Measurements from ENCODE around the gene MAG.

The MAG gene

DNA sequence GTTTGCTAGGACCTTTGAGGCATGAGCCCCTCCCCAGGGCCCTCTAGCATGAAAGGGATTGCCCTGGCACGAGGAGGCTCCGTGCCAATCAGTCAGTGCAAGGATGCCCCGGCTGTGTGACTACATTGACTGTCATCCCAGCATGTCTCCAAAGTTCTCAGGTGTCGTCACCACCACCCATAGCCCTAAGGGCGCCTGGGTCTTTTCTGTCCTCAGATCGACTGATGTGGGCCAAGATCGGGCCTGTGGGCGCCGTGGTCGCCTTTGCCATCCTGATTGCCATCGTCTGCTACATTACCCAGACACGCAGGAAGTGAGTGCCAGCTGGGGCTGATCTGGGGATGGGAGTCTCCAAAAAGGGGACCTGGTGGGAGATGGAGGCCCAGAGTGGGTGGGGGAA, 18.4 kb downstream of the MAG start:
- H3K4me1 ChIP-seq (ENCODE audit: control insufficient read depth, insufficient read depth, low read length) = no peaks in the 10 kb centered on the region
- ChIA-PET CTCF (interaction anchor here (0.5 to 0.7 kb wide), 2 partner anchors 62 to 91 kb away, joined by 3 read pairs; no protein-coding TSS in a partner anchor), POLR2A (no interaction called here)
- no peak overlapping the region for H3K27ac ChIP-seq (ENCODE audit: extremely low read depth, low read depth, low read length)
- TF ChIP-seq, protein P1, sequence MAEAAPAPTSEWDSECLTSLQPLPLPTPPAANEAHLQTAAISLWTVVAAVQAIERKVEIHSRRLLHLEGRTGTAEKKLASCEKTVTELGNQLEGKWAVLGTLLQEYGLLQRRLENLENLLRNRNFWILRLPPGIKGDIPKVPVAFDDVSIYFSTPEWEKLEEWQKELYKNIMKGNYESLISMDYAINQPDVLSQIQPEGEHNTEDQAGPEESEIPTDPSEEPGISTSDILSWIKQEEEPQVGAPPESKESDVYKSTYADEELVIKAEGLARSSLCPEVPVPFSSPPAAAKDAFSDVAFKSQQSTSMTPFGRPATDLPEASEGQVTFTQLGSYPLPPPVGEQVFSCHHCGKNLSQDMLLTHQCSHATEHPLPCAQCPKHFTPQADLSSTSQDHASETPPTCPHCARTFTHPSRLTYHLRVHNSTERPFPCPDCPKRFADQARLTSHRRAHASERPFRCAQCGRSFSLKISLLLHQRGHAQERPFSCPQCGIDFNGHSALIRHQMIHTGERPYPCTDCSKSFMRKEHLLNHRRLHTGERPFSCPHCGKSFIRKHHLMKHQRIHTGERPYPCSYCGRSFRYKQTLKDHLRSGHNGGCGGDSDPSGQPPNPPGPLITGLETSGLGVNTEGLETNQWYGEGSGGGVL (tag by site-specific recombination; IDR thresholded peaks at IDR 0.05) = no peak
- TF ChIP-seq ZNF426 (tag by site-specific recombination; IDR thresholded peaks at IDR 0.05) (no peak), ZNF133 (tag by site-specific recombination; IDR thresholded peaks at IDR 0.05) (no peak), ZNF140 (tag by site-specific recombination; IDR thresholded peaks at IDR 0.05) (no peak), ZNF621 (tag by site-specific recombination; IDR thresholded peaks at IDR 0.05) (no peak), ZNF175 (tag by site-specific recombination; IDR thresholded peaks at IDR 0.05) (no peak)
- TF ChIP-seq, protein P2, sequence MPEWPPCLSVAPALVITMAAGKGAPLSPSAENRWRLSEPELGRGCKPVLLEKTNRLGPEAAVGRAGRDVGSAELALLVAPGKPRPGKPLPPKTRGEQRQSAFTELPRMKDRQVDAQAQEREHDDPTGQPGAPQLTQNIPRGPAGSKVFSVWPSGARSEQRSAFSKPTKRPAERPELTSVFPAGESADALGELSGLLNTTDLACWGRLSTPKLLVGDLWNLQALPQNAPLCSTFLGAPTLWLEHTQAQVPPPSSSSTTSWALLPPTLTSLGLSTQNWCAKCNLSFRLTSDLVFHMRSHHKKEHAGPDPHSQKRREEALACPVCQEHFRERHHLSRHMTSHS (tag by site-specific recombination; IDR thresholded peaks at IDR 0.05) = no peak
- H3K9me3 ChIP-seq (ENCODE audit: control insufficient read depth, insufficient read depth, low read depth, low read length) = no peaks in the 10 kb centered on the region
- H3K36me3 ChIP-seq (ENCODE audit: control insufficient read depth in 2 of 2, insufficient read depth in 1 of 2, low read length in 2 of 2) = no peaks in the 10 kb centered on the region
- H3K4me3 ChIP-seq (ENCODE audit: low read depth, low read length) = no peak overlapping the region

DNA sequence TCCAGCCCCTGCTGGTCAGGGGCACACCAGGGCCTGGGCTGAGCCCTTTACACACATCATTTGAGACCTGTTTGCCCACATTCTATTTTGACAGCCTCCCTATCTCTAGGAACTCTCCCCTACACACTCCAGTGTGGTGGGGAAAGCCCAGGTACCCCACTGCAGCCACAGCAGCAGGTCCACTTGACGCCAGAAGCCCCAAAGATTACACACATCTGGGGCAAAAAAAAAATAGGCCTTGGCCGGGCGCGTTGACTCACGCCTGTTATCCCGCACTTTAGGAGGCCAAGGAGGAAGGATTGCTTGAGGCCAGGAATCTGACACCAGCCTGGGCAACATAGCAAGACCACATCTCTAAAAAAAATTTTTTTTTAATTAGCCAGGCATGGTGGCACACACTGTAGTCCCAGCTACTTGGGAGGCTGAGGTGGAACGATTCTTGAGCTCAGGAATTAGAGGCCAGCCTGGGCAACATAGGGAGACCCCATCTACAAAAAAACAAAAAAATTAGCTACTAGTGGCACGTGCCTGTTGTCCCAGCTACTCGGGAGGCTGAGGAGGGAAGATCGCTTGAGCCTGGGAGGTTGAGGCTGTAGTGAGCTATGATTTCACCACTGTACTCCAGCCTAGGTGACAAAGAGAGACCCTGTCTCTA, 19.0 kb downstream of the MAG start:
- ChIA-PET CTCF (interaction anchor here (1.2 kb wide), 1 partner anchor 16 kb away, joined by 5 read pairs; no protein-coding TSS in a partner anchor), POLR2A (no interaction called here)
- H3K9me3 ChIP-seq (ENCODE audit: control insufficient read depth, insufficient read depth, low read depth, low read length) = no peaks in the 10 kb centered on the region
- no peak overlapping the region for H3K27ac ChIP-seq (ENCODE audit: extremely low read depth, low read depth, low read length)
- H3K36me3 ChIP-seq (ENCODE audit: control insufficient read depth in 2 of 2, insufficient read depth in 1 of 2, low read length in 2 of 2) = no peaks in the 10 kb centered on the region
- no peak overlapping the region for H3K4me3 ChIP-seq (ENCODE audit: low read depth, low read length)
- no peaks in the 10 kb centered on the region for H3K4me1 ChIP-seq (ENCODE audit: control insufficient read depth, insufficient read depth, low read length)
- TF ChIP-seq SP3 (tag by site-specific recombination; IDR thresholded peaks at IDR 0.05) (no peak), ZNF664 (tag by site-specific recombination; IDR thresholded peaks at IDR 0.05) (peak; percentile 48; the same call in 1 of the 2 replicates), ZNF121 (tag by site-specific recombination; IDR thresholded peaks at IDR 0.05) (peak; percentile 88)

DNA sequence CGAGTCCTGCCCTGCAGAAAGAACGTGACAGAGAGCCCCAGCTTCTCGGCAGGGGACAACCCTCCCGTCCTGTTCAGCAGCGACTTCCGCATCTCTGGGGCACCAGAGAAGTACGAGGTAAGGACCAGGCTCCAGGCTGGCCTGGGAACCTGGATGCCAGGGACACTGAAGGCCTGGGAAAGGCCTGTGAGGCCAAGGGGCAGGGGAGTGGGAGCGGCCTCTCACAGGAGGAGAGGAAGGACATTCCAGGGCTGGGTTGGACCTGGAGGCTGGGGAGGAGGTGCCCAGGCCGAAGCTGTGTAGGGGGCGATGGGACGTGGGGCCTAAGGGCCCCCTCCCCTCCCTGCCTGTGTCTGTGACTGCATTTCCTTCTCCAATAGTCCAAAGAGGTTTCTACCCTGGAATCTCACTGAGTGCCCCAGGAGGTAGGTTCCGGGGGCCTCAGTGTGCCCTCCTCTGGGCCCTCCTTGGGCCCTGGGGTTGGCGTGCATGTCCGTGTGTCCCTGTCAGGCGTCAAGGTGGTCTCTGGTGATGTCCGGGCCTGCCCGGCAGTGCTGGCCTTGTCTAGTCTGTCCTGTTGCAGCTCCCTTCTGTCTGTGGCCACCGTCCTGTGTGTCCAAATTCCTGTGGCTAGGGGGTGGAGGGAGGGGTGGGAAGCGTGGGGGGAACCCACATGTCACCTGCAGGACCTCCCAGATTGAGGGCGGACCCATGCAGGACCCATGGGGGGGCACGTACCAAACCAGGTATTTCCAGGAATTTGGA, 20.1 kb downstream of the MAG start:
- ChIA-PET POLR2A (interaction anchor here (0.6 kb wide), 1 partner anchor 98 kb away, joined by 3 read pairs; no protein-coding TSS in a partner anchor), CTCF (interaction anchor here (0.6 to 1.6 kb wide), 4 partner anchors 15 to 167 kb away, joined by 3 to 7 read pairs (median 4); no protein-coding TSS in a partner anchor)
- Histone ChIP-seq H3K4me1 (ENCODE audit: control insufficient read depth, insufficient read depth, low read length) (no peaks in the 10 kb centered on the region), H3K9me3 (ENCODE audit: control insufficient read depth, insufficient read depth, low read depth, low read length) (no peaks in the 10 kb centered on the region), H3K27ac (ENCODE audit: extremely low read depth, low read depth, low read length) (no peak overlapping the region), H3K36me3 (ENCODE audit: control insufficient read depth in 2 of 2, insufficient read depth in 1 of 2, low read length in 2 of 2) (no peaks in the 10 kb centered on the region), H3K4me3 (ENCODE audit: low read depth, low read length) (no peak overlapping the region)
- peak; percentile 13; the same call in 1 of the 2 replicates for TF ChIP-seq GLIS2 (tag by site-specific recombination; IDR thresholded peaks at IDR 0.05)
- no peak for TF ChIP-seq ZNF426 (tag by site-specific recombination; IDR thresholded peaks at IDR 0.05)
- no peak for TF ChIP-seq ZFP69B (tag by site-specific recombination; IDR thresholded peaks at IDR 0.05)

DNA sequence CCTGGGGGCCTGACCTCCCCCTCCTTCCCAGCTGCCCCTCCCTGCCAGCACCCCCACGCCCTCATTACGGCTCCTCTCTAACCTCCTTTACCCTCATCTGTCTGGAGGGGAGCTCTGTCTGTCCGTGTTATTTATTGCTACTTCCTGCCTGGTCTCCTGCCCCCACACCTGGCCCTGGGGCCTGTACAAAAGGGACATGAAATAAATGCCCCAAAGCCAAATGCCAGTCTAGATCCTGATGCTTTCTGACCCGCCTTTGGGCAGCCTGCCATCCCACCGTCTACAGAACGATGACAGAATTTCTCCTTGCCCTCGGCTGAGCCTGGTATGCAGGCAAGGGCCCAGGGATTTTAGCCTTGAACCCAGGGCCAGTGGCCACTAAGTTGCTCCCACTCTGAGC, 21.6 kb downstream of the MAG start:
- Histone ChIP-seq H3K9me3 (ENCODE audit: control insufficient read depth, insufficient read depth, low read depth, low read length) (no peaks in the 10 kb centered on the region), H3K36me3 (ENCODE audit: control insufficient read depth in 2 of 2, insufficient read depth in 1 of 2, low read length in 2 of 2) (no peaks in the 10 kb centered on the region), H3K4me1 (ENCODE audit: control insufficient read depth, insufficient read depth, low read length) (no peaks in the 10 kb centered on the region), H3K4me3 (ENCODE audit: low read depth, low read length) (no peak overlapping the region), H3K27ac (ENCODE audit: extremely low read depth, low read depth, low read length) (no peak overlapping the region)
- CTCF ChIA-PET = interaction anchor here (0.6 to 1.8 kb wide), 8 partner anchors 12 to 674 kb away, joined by 3 to 8 read pairs (median 4); no protein-coding TSS in a partner anchor
- TF ChIP-seq KLF10 (tag by site-specific recombination; IDR thresholded peaks at IDR 0.05) (no peak), GLIS2 (tag by site-specific recombination; IDR thresholded peaks at IDR 0.05) (0 out of 2 replicates have a peak, but pooled peaks have one; percentile 23), WT1 (tag by site-specific recombination; IDR thresholded peaks at IDR 0.05) (no peak)
- TF ChIP-seq, protein P3, sequence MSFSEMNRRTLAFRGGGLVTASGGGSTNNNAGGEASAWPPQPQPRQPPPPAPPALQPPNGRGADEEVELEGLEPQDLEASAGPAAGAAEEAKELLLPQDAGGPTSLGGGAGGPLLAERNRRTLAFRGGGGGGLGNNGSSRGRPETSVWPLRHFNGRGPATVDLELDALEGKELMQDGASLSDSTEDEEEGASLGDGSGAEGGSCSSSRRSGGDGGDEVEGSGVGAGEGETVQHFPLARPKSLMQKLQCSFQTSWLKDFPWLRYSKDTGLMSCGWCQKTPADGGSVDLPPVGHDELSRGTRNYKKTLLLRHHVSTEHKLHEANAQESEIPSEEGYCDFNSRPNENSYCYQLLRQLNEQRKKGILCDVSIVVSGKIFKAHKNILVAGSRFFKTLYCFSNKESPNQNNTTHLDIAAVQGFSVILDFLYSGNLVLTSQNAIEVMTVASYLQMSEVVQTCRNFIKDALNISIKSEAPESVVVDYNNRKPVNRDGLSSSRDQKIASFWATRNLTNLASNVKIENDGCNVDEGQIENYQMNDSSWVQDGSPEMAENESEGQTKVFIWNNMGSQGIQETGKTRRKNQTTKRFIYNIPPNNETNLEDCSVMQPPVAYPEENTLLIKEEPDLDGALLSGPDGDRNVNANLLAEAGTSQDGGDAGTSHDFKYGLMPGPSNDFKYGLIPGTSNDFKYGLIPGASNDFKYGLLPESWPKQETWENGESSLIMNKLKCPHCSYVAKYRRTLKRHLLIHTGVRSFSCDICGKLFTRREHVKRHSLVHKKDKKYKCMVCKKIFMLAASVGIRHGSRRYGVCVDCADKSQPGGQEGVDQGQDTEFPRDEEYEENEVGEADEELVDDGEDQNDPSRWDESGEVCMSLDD (tag by site-specific recombination; IDR thresholded peaks at IDR 0.05) = no peak
- POLR2A ChIA-PET = interaction anchor here (0.5 kb wide), 1 partner anchor 321 kb away, joined by 4 read pairs; no protein-coding TSS in a partner anchor
